ENCODE results near the gene TBC1D12. TPM values are rescaled to one million over a fixed set of nuclear protein-coding genes. Genes with fewer than 3 reads are reported as not detected.
"Not testable (repeated sequence)": the region's sequence is repeated elsewhere in the genome, so short reads cannot be mapped to it uniquely, and the experiment has no call there.

The TBC1D12 gene
- total RNA-seq, 2 donors from 2014 or later = 20.7 to 26.7 TPM

DNA sequence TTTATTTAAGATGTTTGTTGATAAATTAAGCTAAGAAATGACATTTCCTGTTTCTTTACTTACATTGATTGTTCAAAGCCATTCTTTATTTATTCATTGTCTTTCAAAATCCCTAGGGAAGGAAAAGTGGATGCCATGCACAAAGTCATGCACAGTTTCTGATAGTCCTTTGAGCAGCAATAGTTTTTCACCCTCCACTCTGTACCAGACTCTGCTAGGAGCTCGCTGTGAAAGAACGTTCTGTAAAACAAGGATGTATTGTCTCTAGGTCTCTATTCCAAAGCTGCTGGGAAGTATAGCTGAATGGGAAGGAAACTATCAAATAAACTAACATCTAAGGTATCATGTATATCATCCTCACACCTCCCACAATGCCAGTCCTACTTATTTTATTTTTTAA lies 31.8 kb upstream of the TBC1D12 start:
- Histone ChIP-seq H3K9me3 (no peaks in the 10 kb centered on the region), H3K36me3 (no peaks in the 10 kb centered on the region), H3K27me3 (replicated peaks; ENCODE audit: insufficient read depth) (no peaks in the 10 kb centered on the region), H3K4me3 (no peak overlapping the region), H3K4me1 (ENCODE audit: control insufficient read depth in 1 of 2, low read depth in 2 of 2) (no peaks in the 10 kb centered on the region), H3K27ac (no peak overlapping the region)
- DNase-seq (ENCODE audit: low spot score) (no peak), ATAC-seq (ENCODE audit: insufficient number of reproducible peaks, low FRiP score, low read depth) (no peak)
- TF ChIP-seq, protein P1, sequence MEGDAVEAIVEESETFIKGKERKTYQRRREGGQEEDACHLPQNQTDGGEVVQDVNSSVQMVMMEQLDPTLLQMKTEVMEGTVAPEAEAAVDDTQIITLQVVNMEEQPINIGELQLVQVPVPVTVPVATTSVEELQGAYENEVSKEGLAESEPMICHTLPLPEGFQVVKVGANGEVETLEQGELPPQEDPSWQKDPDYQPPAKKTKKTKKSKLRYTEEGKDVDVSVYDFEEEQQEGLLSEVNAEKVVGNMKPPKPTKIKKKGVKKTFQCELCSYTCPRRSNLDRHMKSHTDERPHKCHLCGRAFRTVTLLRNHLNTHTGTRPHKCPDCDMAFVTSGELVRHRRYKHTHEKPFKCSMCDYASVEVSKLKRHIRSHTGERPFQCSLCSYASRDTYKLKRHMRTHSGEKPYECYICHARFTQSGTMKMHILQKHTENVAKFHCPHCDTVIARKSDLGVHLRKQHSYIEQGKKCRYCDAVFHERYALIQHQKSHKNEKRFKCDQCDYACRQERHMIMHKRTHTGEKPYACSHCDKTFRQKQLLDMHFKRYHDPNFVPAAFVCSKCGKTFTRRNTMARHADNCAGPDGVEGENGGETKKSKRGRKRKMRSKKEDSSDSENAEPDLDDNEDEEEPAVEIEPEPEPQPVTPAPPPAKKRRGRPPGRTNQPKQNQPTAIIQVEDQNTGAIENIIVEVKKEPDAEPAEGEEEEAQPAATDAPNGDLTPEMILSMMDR (IDR thresholded peaks at IDR 0.05) = no peak

DNA sequence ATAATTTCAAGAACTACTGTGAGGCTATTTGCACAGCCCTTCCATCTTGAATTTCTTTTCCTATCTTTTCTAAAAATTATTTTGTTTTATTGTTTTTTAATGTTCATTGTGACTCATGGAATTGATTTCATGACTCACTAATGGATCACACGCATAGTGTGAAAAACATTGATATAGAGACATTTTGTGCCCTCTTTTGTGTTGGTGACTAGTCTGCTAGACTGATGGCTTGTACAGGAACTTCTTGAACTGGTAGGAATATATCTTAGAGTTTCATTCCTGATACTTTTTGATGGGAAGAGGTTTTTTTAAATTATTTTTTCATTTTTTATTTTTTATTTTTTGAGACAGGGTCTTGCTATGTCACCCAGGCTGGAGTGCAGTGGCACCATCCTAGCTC lies 27.0 kb upstream of the TBC1D12 start:
- TF ChIP-seq, protein P1 (IDR thresholded peaks at IDR 0.05) = no peak
- ATAC-seq (ENCODE audit: insufficient number of reproducible peaks, low FRiP score, low read depth) = no peak

DNA sequence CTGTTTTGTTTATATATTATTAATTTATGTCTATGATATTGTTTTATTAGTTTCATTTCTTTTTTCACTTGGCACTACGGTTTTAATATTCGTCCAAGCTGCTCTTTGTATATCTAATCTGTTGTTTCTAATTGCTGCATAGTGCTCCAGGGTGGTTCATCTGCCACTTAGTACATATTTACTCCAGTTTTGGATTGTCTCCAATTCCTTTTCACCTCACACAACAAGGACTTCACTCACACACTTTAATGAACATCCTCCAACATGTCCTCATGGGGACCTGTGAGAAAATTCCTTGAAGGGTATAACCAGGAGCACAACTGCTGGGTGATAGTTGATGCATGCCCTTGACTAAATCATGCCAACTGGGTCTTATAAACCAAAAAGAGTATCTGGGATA lies 25.5 kb upstream of the TBC1D12 start:
- Histone ChIP-seq H3K27me3 (replicated peaks; ENCODE audit: insufficient read depth) (no peaks in the 10 kb centered on the region), H3K27ac (no peak overlapping the region), H3K4me3 (no peak overlapping the region), H3K36me3 (no peaks in the 10 kb centered on the region), H3K9me3 (no peaks in the 10 kb centered on the region), H3K4me1 (ENCODE audit: control insufficient read depth in 1 of 2, low read depth in 2 of 2) (no peaks in the 10 kb centered on the region)
- ATAC-seq (ENCODE audit: insufficient number of reproducible peaks, low FRiP score, low read depth) (no peak), DNase-seq (ENCODE audit: low spot score) (no peak)
- TF ChIP-seq, protein P1 (IDR thresholded peaks at IDR 0.05) = no peak

More for the DNA sequence above, 27.0 kb upstream of the TBC1D12 start:
- Histone ChIP-seq H3K27me3 (replicated peaks; ENCODE audit: insufficient read depth) (no peaks in the 10 kb centered on the region), H3K4me3 (no peak overlapping the region), H3K4me1 (ENCODE audit: control insufficient read depth in 1 of 2, low read depth in 2 of 2) (no peaks in the 10 kb centered on the region), H3K27ac (no peak overlapping the region), H3K9me3 (no peaks in the 10 kb centered on the region), H3K36me3 (no peaks in the 10 kb centered on the region)
- no peak for DNase-seq (ENCODE audit: low spot score)

DNA sequence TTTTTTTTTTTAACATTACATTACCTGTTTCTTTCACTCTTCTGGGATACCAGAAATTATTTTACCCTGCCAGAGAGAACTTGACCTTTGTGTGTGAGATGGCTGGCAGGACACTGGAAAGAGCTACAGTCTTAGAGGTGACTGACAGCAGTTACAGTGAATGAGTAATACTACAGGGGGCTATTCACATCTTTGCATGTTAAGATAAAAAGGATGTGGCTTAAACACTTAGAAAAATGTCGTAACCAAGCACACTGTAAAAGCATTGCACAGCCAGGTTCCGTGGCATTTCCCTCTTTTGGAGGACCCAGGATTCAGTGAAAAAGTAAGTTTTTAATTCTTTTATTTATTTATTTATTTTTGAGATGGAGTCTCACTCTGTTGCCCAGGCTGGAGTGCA lies 18.8 kb upstream of the TBC1D12 start:
- H3K4me3 ChIP-seq = no peak overlapping the region
- H3K27me3 ChIP-seq (replicated peaks; ENCODE audit: insufficient read depth) = no peaks in the 10 kb centered on the region
- ATAC-seq (ENCODE audit: insufficient number of reproducible peaks, low FRiP score, low read depth) (no peak), DNase-seq (ENCODE audit: low spot score) (no peak)
- no peaks in the 10 kb centered on the region for H3K36me3 ChIP-seq
- H3K9me3 ChIP-seq = no peaks in the 10 kb centered on the region
- TF ChIP-seq, protein P1 (IDR thresholded peaks at IDR 0.05) = no peak
- H3K27ac ChIP-seq = no peak overlapping the region
- no peaks in the 10 kb centered on the region for H3K4me1 ChIP-seq (ENCODE audit: control insufficient read depth in 1 of 2, low read depth in 2 of 2)

DNA sequence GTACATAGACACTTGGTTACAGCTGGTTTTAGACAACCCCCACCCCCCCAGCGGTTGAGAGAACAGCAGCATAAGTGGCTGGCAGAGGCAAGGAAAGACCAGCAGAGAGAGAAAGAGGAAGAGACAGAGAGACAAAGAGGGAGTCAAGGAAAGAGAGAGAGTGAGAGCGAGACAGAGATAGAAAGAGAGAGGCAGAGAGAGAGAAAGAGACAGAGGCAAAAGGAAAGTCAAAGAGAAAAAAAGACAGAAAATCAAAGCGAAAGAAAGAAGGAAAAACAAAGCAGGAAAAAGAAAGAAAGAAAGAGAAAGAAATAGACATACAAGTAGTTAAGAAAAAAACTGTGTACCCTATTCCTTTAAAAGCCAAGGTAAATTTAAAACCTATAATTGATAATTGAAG lies 16.6 kb upstream of the TBC1D12 start:
- H3K36me3 ChIP-seq; H3K9me3 ChIP-seq; ATAC-seq (ENCODE audit: insufficient number of reproducible peaks, low FRiP score, low read depth); H3K27me3 ChIP-seq (replicated peaks; ENCODE audit: insufficient read depth); DNase-seq (ENCODE audit: low spot score); H3K4me3 ChIP-seq; H3K27ac ChIP-seq; H3K4me1 ChIP-seq (ENCODE audit: control insufficient read depth in 1 of 2, low read depth in 2 of 2): not testable (repeated sequence)

DNA sequence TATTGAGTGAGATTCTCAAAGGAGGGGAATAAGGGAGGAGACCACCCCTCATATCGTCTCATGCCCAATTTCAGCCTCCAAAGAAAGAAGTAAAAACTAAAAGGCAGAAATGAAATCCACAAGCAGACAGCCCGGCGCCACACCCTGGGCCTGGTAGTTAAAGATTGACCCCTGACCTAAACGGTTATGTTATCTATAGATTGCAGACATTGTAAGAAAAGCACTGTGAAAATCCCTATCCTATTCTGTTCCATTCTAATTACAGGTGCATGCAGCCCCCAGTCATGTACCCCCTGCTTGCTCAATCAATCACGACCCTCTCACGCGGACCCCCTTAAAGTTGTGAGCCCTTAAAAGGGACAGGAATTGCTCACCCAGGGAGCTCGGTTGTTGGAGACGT lies 10.2 kb upstream of the TBC1D12 start:
- DNase-seq (ENCODE audit: low spot score); H3K27ac ChIP-seq; ATAC-seq (ENCODE audit: insufficient number of reproducible peaks, low FRiP score, low read depth); H3K9me3 ChIP-seq; H3K4me1 ChIP-seq (ENCODE audit: control insufficient read depth in 1 of 2, low read depth in 2 of 2); H3K36me3 ChIP-seq; H3K4me3 ChIP-seq; H3K27me3 ChIP-seq (replicated peaks; ENCODE audit: insufficient read depth): not testable (repeated sequence)

Data from thoracic aorta (tissue), 2 donors.